GM06990 (cell line): ENCODE data around the gene AKT1S1.
"Not testable (repeated sequence)": the region's sequence is repeated elsewhere in the genome, so short reads cannot be mapped to it uniquely, and the experiment has no call there.

ENCODE experiments used
- DNase-seq: peaks from one replicate; pipeline ENCODE4 v3.0.0-alpha.2; 2011; ENCODE audit not compliant: insufficient read length; ENCODE audit errors: extremely low read depth
- H3K27me3 ChIP-seq: replicated peaks from 2 replicates; pipeline ENCODE4 v1.6.0; 2011; ENCODE audit warnings: low read length; ENCODE audit not compliant: control insufficient read depth, insufficient read depth
- H3K36me3 ChIP-seq: 2 replicates; pipeline ENCODE4 v1.5.1; 2011; ENCODE audit warnings: low read length; ENCODE audit not compliant: control insufficient read depth, insufficient read depth
- H3K4me3 ChIP-seq: replicated peaks from 2 replicates; pipeline ENCODE4 v1.5.1; 2011; ENCODE audit warnings: low read depth, mild to moderate bottlenecking, control low read depth, low read length
- CTCF ChIP-seq: IDR thresholded peaks from 2 replicates; pipeline ENCODE4 v1.5.1; 2011; ENCODE audit warnings: low read length, control low read depth, mild to moderate bottlenecking, inconsistent platforms; ENCODE audit not compliant: insufficient read depth, poor library complexity, severe bottlenecking

Gene AKT1S1

GRCh38 chr19:49820125-49820524 lies 57.0 kb downstream of the AKT1S1 start:
- H3K27me3 ChIP-seq, result no peaks in the 10 kb centered on the region
- no peak overlapping the region for H3K4me3 ChIP-seq
- H3K36me3 ChIP-seq, result peaks cover 5% of the 10 kb centered on the region
- no peak for DNase-seq
- TF ChIP-seq CTCF, result no peak

GRCh38 chr19:49819452-49820115 lies 57.6 kb downstream of the AKT1S1 start:
- H3K4me3 ChIP-seq, result peak overlapping the region; percentile 74
- H3K27me3 ChIP-seq, H3K36me3 ChIP-seq, DNase-seq: not testable (repeated sequence)
